ENCODE data around the gene CFD.

- TF ChIP-seq CTCF (IDR thresholded peaks at IDR 0.05) (no peak), POLR2A (IDR thresholded peaks at IDR 0.05) (no peak)
These were observed 42.6 kb downstream of the CFD start for GRCh38 chr19:902093-902370.
